Measurements from ENCODE around the gene PRR29. TPM values are rescaled to one million over a fixed set of nuclear protein-coding genes. Genes with fewer than 3 reads are reported as not detected.
"Not testable (repeated sequence)": the region's sequence is repeated elsewhere in the genome, so short reads cannot be mapped to it uniquely, and the experiment has no call there.

Gene PRR29
- total RNA-seq, 1 experiment from 2014 or later: not detected

- no peak for DNase-seq
- H3K9me3 ChIP-seq: no peaks in the 10 kb centered on the region
- H3K27me3 ChIP-seq: no peaks in the 10 kb centered on the region
- H3K4me3 ChIP-seq: no peak overlapping the region
- H3K36me3 ChIP-seq: no peaks in the 10 kb centered on the region
Observed at GRCh38 chr17:64003526-64004121, 5.5 kb downstream of the PRR29 start.

GRCh38 chr17:64004218-64004770 lies 6.1 kb downstream of the PRR29 start:
- H3K4me3 ChIP-seq: no peak overlapping the region
- H3K36me3 ChIP-seq: no peaks in the 10 kb centered on the region
- H3K9me3 ChIP-seq: no peaks in the 10 kb centered on the region
- DNase-seq: no peak
- H3K27me3 ChIP-seq: no peaks in the 10 kb centered on the region

- Histone ChIP-seq H3K9me3 (peaks cover 1% of the 10 kb centered on the region; the same call in 1 of the 2 replicates), H3K36me3 (no peaks in the 10 kb centered on the region), H3K27me3 (no peaks in the 10 kb centered on the region), H3K4me3 (no peak overlapping the region)
- DNase-seq: no peak
Observed at GRCh38 chr17:64004903-64005733, 7.0 kb downstream of the PRR29 start.

- H3K9me3 ChIP-seq: peaks cover 3% of the 10 kb centered on the region; the same call in 1 of the 2 replicates
- H3K36me3 ChIP-seq: no peaks in the 10 kb centered on the region
- DNase-seq: peak; percentile 51
- H3K4me3 ChIP-seq: no peak overlapping the region
- no peaks in the 10 kb centered on the region for H3K27me3 ChIP-seq
Observed at GRCh38 chr17:64005734-64006167, 7.6 kb downstream of the PRR29 start.

- no peaks in the 10 kb centered on the region for H3K36me3 ChIP-seq
- H3K4me3 ChIP-seq: no peak overlapping the region
- no peaks in the 10 kb centered on the region for H3K27me3 ChIP-seq
- no peak for DNase-seq
- H3K9me3 ChIP-seq: peaks cover 3% of the 10 kb centered on the region; the same call in 1 of the 2 replicates
Observed at GRCh38 chr17:64006361-64007088, 8.4 kb downstream of the PRR29 start.

GRCh38 chr17:64007089-64007837 lies 9.1 kb downstream of the PRR29 start:
- not testable (repeated sequence) for H3K36me3 ChIP-seq, DNase-seq

GRCh38 chr17:64007838-64008282 lies 9.7 kb downstream of the PRR29 start:
- no peak overlapping the region for H3K4me3 ChIP-seq
- peaks cover under 1% of the 10 kb centered on the region; the same call in 1 of the 2 replicates for H3K27me3 ChIP-seq
- no peak for DNase-seq
- H3K36me3 ChIP-seq: no peaks in the 10 kb centered on the region
- peaks cover 3% of the 10 kb centered on the region; the same call in 1 of the 2 replicates for H3K9me3 ChIP-seq

More at GRCh38 chr17:64007089-64007837, 9.1 kb downstream of the PRR29 start:
- H3K27me3 ChIP-seq, H3K9me3 ChIP-seq, H3K4me3 ChIP-seq: not testable (repeated sequence)

GRCh38 chr17:64008346-64008745 lies 10.2 kb downstream of the PRR29 start:
- H3K36me3 ChIP-seq: no peaks in the 10 kb centered on the region
- H3K4me3 ChIP-seq: no peak overlapping the region
- H3K9me3 ChIP-seq: peaks cover 3% of the 10 kb centered on the region; the same call in 1 of the 2 replicates
- H3K27me3 ChIP-seq: peaks cover 3% of the 10 kb centered on the region; the same call in 1 of the 2 replicates
- no peak for DNase-seq

GRCh38 chr17:64008830-64009229 lies 10.7 kb downstream of the PRR29 start:
- Histone ChIP-seq H3K4me3 (no peak overlapping the region), H3K27me3 (peaks cover 3% of the 10 kb centered on the region; the same call in 1 of the 2 replicates), H3K36me3 (no peaks in the 10 kb centered on the region), H3K9me3 (peaks cover 3% of the 10 kb centered on the region; the same call in 1 of the 2 replicates)
- DNase-seq: no peak

GRCh38 chr17:64009571-64010402 lies 11.6 kb downstream of the PRR29 start:
- no peaks in the 10 kb centered on the region for H3K36me3 ChIP-seq
- DNase-seq: no peak
- peaks cover 3% of the 10 kb centered on the region; the same call in 1 of the 2 replicates for H3K9me3 ChIP-seq
- H3K27me3 ChIP-seq: peaks cover 3% of the 10 kb centered on the region; the same call in 1 of the 2 replicates
- H3K4me3 ChIP-seq: no peak overlapping the region

- H3K36me3 ChIP-seq: no peaks in the 10 kb centered on the region
- no peak for DNase-seq
- no peak overlapping the region for H3K4me3 ChIP-seq
- H3K27me3 ChIP-seq: peaks cover 10% of the 10 kb centered on the region; the same call in 1 of the 2 replicates
- no peaks in the 10 kb centered on the region for H3K9me3 ChIP-seq
Observed at GRCh38 chr17:64015447-64015846, 17.3 kb downstream of the PRR29 start.

- Histone ChIP-seq H3K4me3 (no peak overlapping the region), H3K9me3 (no peaks in the 10 kb centered on the region), H3K27me3 (peaks cover 10% of the 10 kb centered on the region; the same call in 1 of the 2 replicates), H3K36me3 (no peaks in the 10 kb centered on the region)
- DNase-seq: no peak
Observed at GRCh38 chr17:64016231-64016784, 18.2 kb downstream of the PRR29 start.

GRCh38 chr17:64016974-64017373 lies 18.8 kb downstream of the PRR29 start:
- Histone ChIP-seq H3K27me3 (peaks cover 10% of the 10 kb centered on the region; the same call in 1 of the 2 replicates), H3K4me3 (no peak overlapping the region), H3K9me3 (no peaks in the 10 kb centered on the region), H3K36me3 (no peaks in the 10 kb centered on the region)
- DNase-seq: no peak

- H3K9me3 ChIP-seq: no peaks in the 10 kb centered on the region
- DNase-seq: no peak
- no peaks in the 10 kb centered on the region for H3K36me3 ChIP-seq
- peaks cover 10% of the 10 kb centered on the region; the same call in 1 of the 2 replicates for H3K27me3 ChIP-seq
- H3K4me3 ChIP-seq: no peak overlapping the region
Observed at GRCh38 chr17:64017381-64017980, 19.3 kb downstream of the PRR29 start.
